Caco-2 (cell line): ENCODE measurements around the gene S100G. TPM values are rescaled to one million over a fixed set of nuclear protein-coding genes. Genes with fewer than 3 reads are reported as not detected.

Source experiments
- BruUV-seq: library from RNA; stranded (reverse); fragments of 400-500 nt; replicated peaks from 2 replicates; lab custom pipeline; 2021; lab: Mats Ljungman, UMichigan
- CTCF ChIA-PET: fragments of 300-600 bp; sonication (Branson Sonifier 250); formaldehyde crosslinking; loops from one replicate; lab custom pipeline; 2022; ENCODE audit warnings: antibody characterized with exemption; lab: Charles Lee
- POLR2A ChIA-PET: fragments of 300-600 bp; sonication (Branson Sonifier 250); formaldehyde crosslinking; loops from one replicate; lab custom pipeline; 2022; ENCODE audit warnings: antibody characterized with exemption; lab: Charles Lee
- DNase-seq, 2 experiments: peaks; one replicate each; pipeline versions ENCODE4 v3.0.0 to v3.0.0-alpha.2; 2020 to 2022
- H3K27me3 ChIP-seq: replicated peaks from 2 replicates; pipeline ENCODE4 v1.6.0; 2011; ENCODE audit warnings: low read length; ENCODE audit not compliant: control insufficient read depth, insufficient read depth
- H3K36me3 ChIP-seq: 2 replicates; pipeline ENCODE4 v1.5.1; 2011; ENCODE audit warnings: low read length; ENCODE audit not compliant: control insufficient read depth, insufficient read depth
- H3K4me1 ChIP-seq: fragments of 250-450 bp; sonication (Bioruptor Pico); 2 replicates; pipeline ENCODE4 v1.5.1; 2020; ENCODE audit warnings: mild to moderate bottlenecking
- H3K4me3 ChIP-seq: 2 replicates; pipeline ENCODE4 v1.5.1; 2011; ENCODE audit warnings: low read depth, mild to moderate bottlenecking, control low read depth, low read length
- H3K9me3 ChIP-seq: fragments of 250-450 bp; sonication (Bioruptor Pico); 2 replicates; pipeline ENCODE4 v1.5.1; 2020; ENCODE audit warnings: mild to moderate bottlenecking, moderate library complexity
- H3K27ac Mint-ChIP-seq: one replicate; pipeline ENCODE4 v1.8.0; 2022; ENCODE audit warnings: mixed read lengths; ENCODE audit not compliant: unreplicated experiment
- H3K27me3 Mint-ChIP-seq: one replicate; pipeline ENCODE4 v1.8.0; 2022; ENCODE audit warnings: mixed read lengths; ENCODE audit not compliant: insufficient read depth, unreplicated experiment
- H3K36me3 Mint-ChIP-seq: one replicate; pipeline ENCODE4 v1.8.0; 2022; ENCODE audit warnings: mild to moderate bottlenecking, mixed read lengths; ENCODE audit not compliant: insufficient read depth, unreplicated experiment
- H3K4me1 Mint-ChIP-seq: one replicate; pipeline ENCODE4 v1.8.0; 2022; ENCODE audit warnings: low read depth, mixed read lengths; ENCODE audit not compliant: unreplicated experiment
- H3K4me3 Mint-ChIP-seq: one replicate; pipeline ENCODE4 v1.8.0; 2022; ENCODE audit warnings: mild to moderate bottlenecking, moderate library complexity, mixed read lengths; ENCODE audit not compliant: unreplicated experiment
- H3K9me3 Mint-ChIP-seq: one replicate; pipeline ENCODE4 v1.8.0; 2022; ENCODE audit warnings: mixed read lengths; ENCODE audit not compliant: unreplicated experiment
- CTCF ChIP-seq, 2 experiments: fragments of 200-600 bp in 1 of 2; IDR thresholded peaks; 1 replicate in 1 of 2; 2 replicates in 1 of 2; pipeline versions ENCODE4 v1.5.1 to v1.8.0; 2011 to 2022; ENCODE audit warnings: antibody characterized with exemption in 1 of 2, control low read depth in 1 of 2, inconsistent platforms in 1 of 2, low read depth in 1 of 2, low read length in 1 of 2, mild to moderate bottlenecking in 1 of 2, moderate library complexity in 1 of 2; ENCODE audit not compliant: insufficient read depth in 1 of 2, severe bottlenecking in 1 of 2, unreplicated experiment in 1 of 2
- intact Hi-C: fragments of 100-400 bp; cut with micrococcal nuclease; formaldehyde crosslinking; loops from one replicate; pipeline ENCODE4 v1.10.0; 2022; ENCODE audit not compliant: unreplicated experiment
- total RNA-seq: library from RNA; stranded (reverse); gene quantifications from 2 replicates; pipeline ENCODE4 v1.2.3, GENCODE V29; 2022

S100G gene
- total RNA-seq, 1 experiment from 2014 or later: not detected

- H3K27me3 Mint-ChIP-seq: no peaks in the 10 kb centered on the region
- CTCF ChIA-PET: no interaction called here
- Histone ChIP-seq H3K9me3 (no peaks in the 10 kb centered on the region), H3K36me3 (no peaks in the 10 kb centered on the region), H3K4me1 (no peaks in the 10 kb centered on the region), H3K4me3 (no peak overlapping the region), H3K27me3 (no peaks in the 10 kb centered on the region)
- H3K27ac Mint-ChIP-seq: no peak overlapping the region
- intact Hi-C loops: no loop called here
- TF ChIP-seq CTCF (IDR thresholded peaks at IDR 0.05; ENCODE audit: insufficient read depth in 1 of 2, low read depth in 1 of 2, low read length in 1 of 2, severe bottlenecking in 1 of 2, unreplicated experiment in 1 of 2): no peak
- H3K4me3 Mint-ChIP-seq: no peak overlapping the region
- peaks cover under 1% of the 10 kb centered on the region for H3K4me1 Mint-ChIP-seq
- no TSS peak for BruUV-seq
- no peak for DNase-seq
- peaks cover 10% of the 10 kb centered on the region for H3K36me3 Mint-ChIP-seq
- H3K9me3 Mint-ChIP-seq: no peaks in the 10 kb centered on the region
- POLR2A ChIA-PET: no interaction called here
These were observed 4.1 kb downstream of the S100G start for GRCh38 chrX:16654093-16654492.

GRCh38 chrX:16658284-16658683, 8.3 kb downstream of the S100G start:
- ChIA-PET CTCF (no interaction called here), POLR2A (no interaction called here)
- Mint-ChIP-seq H3K4me1 (peaks cover 17% of the 10 kb centered on the region), H3K27ac (no peak overlapping the region), H3K27me3 (no peaks in the 10 kb centered on the region), H3K36me3 (peaks cover 12% of the 10 kb centered on the region), H3K4me3 (no peak overlapping the region), H3K9me3 (no peaks in the 10 kb centered on the region)
- H3K27me3 ChIP-seq: no peaks in the 10 kb centered on the region
- no peak overlapping the region for H3K4me3 ChIP-seq
- H3K4me1 ChIP-seq: no peaks in the 10 kb centered on the region; the same call in 1 of the 2 replicates
- H3K9me3 ChIP-seq: no peaks in the 10 kb centered on the region
- intact Hi-C loops: no loop called here
- no TSS peak for BruUV-seq
- no peak for TF ChIP-seq CTCF (IDR thresholded peaks at IDR 0.05; ENCODE audit: insufficient read depth in 1 of 2, low read depth in 1 of 2, low read length in 1 of 2, severe bottlenecking in 1 of 2, unreplicated experiment in 1 of 2)
- no peak for DNase-seq
- no peaks in the 10 kb centered on the region for H3K36me3 ChIP-seq

GRCh38 chrX:16659321-16659720, 9.4 kb downstream of the S100G start:
- Histone ChIP-seq H3K4me3 (no peak overlapping the region), H3K9me3 (no peaks in the 10 kb centered on the region), H3K4me1 (no peaks in the 10 kb centered on the region; the same call in 1 of the 2 replicates), H3K27me3 (no peaks in the 10 kb centered on the region), H3K36me3 (no peaks in the 10 kb centered on the region)
- Mint-ChIP-seq H3K27ac (no peak overlapping the region), H3K36me3 (peaks cover 22% of the 10 kb centered on the region), H3K4me3 (no peak overlapping the region), H3K9me3 (no peaks in the 10 kb centered on the region), H3K27me3 (no peaks in the 10 kb centered on the region), H3K4me1 (peaks cover 19% of the 10 kb centered on the region)
- TF ChIP-seq CTCF (IDR thresholded peaks at IDR 0.05; ENCODE audit: insufficient read depth in 1 of 2, low read depth in 1 of 2, low read length in 1 of 2, severe bottlenecking in 1 of 2, unreplicated experiment in 1 of 2): no peak
- intact Hi-C loops: no loop called here
- BruUV-seq: no TSS peak
- CTCF ChIA-PET: no interaction called here
- POLR2A ChIA-PET: no interaction called here
- no peak for DNase-seq
